ENCODE data around the gene OGG1.
"Not testable (repeated sequence)": the region's sequence is repeated elsewhere in the genome, so short reads cannot be mapped to it uniquely, and the experiment has no call there.

OGG1 gene

DNA sequence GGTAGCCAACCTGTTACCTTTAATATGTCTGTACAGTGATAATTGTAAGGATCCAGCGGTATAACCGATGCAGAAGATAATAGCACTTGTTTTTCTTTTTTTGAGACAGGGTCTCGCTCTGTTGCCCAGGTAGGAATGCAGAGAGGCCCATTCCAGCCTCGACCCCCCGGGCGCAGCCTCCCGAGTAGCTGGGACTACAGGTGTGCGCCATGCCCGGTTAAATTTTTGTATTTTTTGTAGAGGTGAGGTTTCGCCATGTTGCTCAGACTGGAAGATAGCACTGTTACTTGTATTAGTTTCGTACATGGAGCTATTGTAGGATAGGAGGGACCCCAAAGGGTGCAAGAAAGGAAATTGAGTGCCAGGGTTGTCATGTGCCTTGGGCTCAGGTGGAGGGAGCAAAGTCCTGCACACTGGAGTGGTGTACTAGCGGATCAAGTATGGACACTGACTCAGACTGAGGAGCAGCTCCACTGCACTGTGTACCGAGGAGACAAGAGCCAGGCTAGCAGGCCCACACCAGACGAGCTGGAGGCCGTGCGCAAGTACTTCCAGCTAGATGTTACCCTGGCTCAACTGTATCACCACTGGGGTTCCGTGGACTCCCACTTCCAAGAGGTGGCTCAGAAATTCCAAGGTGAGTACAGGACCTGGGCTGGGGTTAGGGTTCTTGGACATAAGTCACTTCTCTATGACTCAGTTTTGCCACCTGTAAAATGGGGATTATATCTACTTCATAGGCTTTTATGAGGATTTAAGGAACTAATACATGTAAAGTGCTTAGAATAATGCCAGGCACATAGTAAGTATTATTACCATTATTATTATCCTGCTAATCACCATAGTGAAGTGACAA is 1.0 kb downstream of the OGG1 start:
- DNase-seq (ENCODE audit: low read depth, low spot score): no peak

DNA sequence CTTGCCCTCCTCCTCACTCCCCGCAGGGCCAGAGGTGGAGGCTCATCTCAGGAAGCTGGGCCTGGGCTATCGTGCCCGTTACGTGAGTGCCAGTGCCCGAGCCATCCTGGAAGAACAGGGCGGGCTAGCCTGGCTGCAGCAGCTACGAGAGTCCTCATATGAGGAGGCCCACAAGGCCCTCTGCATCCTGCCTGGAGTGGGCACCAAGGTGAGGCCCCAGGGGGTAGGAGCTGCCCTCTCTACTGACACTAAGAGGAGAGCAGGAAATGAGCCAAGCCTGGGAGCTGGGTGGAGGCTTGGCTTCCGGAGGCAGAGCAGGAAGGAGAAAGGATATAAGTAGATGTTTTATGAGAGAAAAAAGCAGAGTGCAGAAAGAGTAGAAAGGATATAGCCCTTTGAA is 4.9 kb downstream of the OGG1 start:
- no peak overlapping the region for H3K4me3 ChIP-seq (ENCODE audit: low read length)
- DNase-seq (ENCODE audit: low read depth, low spot score): peak; percentile 44

More for the DNA sequence above, 1.0 kb downstream of the OGG1 start:
- H3K4me3 ChIP-seq (ENCODE audit: low read length): peak overlapping the region; percentile 88

DNA sequence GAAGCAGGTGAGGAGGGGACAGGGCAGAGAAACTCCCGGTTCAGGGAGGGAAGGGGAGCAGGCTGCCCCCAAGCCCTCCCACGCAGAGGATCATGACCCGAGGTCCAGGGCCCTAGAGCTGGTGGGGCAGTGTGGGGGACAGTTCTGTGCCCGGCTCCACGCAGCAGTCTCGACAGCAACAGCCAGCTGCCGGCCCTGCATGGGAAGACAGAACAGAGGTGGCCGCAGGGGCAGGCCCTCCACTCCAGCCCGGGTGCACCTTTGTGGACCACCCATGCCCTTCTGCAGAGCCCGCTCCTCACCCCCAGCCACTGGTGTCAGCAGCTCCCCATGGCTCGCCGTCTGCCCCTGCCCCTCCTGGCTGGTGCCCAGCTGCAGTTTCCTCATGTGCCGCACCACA is 7.7 kb downstream of the OGG1 start:
- DNase-seq (ENCODE audit: low read depth, low spot score): no peak
- no peak overlapping the region for H3K4me3 ChIP-seq (ENCODE audit: low read length)

DNA sequence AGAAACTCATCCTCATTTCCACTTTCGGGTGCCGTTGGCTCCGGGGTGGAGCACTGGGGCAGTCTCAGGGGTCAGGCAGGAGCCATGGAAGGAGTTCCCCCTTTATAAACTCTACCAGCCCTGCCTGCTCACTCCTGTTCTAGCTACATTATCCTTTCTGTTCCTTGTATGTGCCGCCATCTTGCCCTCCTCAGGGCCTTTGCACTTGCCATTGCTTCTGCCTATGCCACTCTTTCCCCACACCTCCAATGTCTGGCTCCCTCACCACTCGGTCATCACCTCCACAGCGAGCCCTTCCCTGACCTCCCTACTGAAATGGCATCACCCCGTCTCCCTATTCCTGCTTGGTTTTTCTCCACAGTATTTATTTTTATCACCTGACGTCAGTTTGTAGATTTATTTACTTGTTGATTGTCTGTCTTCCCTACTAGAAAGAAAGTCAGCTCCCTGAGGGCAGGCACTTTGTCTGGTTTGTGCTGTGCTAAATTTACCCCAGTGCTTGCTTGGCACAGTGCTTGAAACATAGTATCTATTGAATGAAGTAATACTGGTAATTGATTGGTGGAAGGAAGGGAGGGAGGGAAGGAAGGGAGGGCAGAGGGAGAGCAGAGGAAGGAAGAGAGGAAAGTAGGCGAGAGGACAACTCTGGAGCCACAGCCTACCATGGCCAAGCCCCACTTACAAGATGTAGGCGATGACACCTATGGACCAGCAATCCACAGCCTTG is 11.2 kb downstream of the OGG1 start:
- H3K4me3 ChIP-seq (ENCODE audit: low read length): no peak overlapping the region
- no peak for DNase-seq (ENCODE audit: low read depth, low spot score)

DNA sequence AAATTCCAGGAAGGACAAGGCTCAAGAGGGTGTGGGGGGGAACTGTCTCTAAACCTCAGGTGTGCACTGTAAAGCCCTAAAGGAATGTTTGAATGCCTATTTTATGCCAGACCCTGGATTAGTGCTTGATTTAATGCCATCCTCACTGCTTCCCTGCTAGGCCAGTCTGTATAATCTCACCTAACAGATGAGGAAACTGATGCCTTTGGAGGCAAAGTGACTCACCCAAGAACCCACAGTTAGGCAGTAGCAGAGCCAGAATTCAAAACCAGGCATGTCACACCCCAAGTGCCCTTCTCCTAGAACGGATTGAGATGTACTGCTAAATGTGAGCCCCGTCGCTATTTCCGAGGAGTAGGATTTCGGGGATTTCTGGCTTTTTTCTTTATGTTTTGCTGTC is 12.2 kb downstream of the OGG1 start:
- no peak for DNase-seq (ENCODE audit: low read depth, low spot score)
- H3K4me3 ChIP-seq (ENCODE audit: low read length): no peak overlapping the region

DNA sequence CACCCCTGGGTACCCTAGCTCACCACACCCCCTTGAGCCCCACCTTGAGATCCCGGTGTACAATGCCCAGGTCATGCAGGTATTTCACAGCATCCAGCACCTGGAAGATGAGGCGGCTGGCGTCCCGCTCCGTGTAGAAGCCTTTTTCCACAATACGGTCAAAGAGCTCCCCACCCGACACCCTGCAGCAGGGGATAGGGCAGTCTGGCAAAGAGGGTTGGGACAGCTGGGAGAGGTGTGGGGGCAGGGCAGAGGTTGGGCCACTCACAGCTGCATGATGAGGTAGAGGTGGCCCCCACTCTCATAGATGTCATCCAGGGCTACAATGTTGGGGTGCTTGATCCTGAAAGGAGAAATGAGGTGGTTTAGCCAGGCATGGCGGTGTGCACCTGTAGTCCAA is 13.1 kb downstream of the OGG1 start:
- no peak for DNase-seq (ENCODE audit: low read depth, low spot score)
- no peak overlapping the region for H3K4me3 ChIP-seq (ENCODE audit: low read length)

DNA sequence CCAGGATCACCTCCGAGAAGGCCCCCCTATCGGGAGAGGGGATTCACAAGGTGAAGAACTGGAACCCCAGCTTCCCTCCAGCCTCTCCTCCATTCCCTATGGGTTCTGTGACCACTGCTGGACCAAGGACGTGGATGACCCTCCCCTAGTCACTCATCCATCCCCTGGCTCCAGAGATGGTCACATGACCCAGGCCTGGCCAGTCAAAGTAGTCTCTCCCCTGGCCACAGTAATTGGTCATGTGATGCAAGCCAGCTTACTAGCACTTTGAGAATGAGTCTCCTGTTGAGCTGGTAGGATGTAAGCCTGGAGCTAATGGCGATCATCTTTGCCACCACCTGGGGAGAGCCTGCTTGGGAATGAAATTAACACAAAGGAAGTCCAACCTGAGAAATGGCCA is 16.1 kb downstream of the OGG1 start:
- no peak for DNase-seq (ENCODE audit: low read depth, low spot score)
- H3K4me3 ChIP-seq (ENCODE audit: low read length): no peak overlapping the region

DNA sequence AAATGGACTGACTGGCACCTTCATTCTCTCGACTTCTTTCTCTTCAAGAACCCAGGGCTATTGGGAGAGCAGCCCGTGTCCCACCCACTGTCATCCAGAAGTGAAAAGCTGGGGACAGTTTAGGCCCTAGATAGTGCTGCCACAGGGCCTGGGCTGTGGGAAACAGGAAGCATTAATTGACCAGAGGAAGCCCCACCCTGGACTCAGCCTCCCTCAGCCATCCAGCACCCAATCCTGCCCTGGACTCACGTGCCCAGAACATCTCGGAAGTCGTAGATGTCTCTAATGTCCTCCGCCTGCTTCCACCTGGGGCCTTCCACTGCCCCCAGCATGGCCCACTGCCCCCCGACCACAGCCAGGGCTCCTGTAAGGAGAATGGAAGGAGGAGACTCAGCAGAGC is 17.7 kb downstream of the OGG1 start:
- H3K4me3 ChIP-seq (ENCODE audit: low read length): no peak overlapping the region
- DNase-seq (ENCODE audit: low read depth, low spot score): no peak

DNA sequence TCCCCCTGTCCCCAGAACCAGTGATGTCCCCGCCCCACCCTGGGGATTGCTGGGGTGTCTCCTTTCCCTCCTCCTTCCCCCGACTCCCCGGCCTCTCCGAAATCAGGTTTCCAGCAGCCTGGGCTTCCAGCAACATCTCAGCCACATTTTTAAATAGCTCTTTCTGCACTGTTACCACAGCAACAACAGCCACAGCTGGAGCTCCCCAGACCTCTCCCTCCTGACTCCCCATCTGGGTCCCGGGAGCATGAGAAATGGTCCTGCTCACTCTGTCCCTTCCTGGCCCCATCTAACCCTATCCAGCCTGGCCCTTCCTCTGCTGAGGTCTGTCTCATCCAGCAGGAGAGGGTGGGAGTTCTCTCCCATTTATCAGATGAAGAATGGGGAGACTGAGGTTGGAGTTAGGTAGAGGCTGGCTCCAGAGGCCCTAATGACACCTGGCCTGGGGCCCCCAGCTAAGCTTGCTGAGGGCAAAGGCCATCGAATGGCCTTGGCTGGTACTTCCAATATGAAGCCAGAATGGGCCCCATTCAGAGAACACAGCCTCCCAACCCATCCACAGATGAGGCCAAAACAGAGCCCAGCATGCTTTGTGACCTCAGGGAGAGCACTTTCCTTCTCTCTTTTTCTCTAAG is 18.5 kb downstream of the OGG1 start:
- no peak overlapping the region for H3K4me3 ChIP-seq (ENCODE audit: low read length)
- no peak for DNase-seq (ENCODE audit: low read depth, low spot score)

DNA sequence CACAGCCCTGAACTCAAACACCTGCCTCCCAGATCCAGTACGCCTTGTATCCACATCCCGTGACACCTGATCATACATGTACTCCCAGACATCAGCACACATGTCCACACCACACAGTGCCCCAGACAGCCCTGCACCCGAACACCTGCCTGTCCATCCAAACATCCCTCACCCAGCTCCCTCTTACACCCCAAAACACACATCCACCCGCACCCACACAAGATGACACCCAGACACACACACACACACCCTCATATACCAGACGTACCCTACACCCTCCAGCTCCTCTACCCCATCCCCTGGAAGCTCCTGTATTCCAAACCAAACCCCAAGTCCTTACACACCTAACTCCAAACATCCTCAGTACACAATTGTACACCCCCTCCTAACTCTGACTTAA is 19.3 kb downstream of the OGG1 start:
- no peak for DNase-seq (ENCODE audit: low read depth, low spot score)
- H3K4me3 ChIP-seq (ENCODE audit: low read length): no peak overlapping the region

DNA sequence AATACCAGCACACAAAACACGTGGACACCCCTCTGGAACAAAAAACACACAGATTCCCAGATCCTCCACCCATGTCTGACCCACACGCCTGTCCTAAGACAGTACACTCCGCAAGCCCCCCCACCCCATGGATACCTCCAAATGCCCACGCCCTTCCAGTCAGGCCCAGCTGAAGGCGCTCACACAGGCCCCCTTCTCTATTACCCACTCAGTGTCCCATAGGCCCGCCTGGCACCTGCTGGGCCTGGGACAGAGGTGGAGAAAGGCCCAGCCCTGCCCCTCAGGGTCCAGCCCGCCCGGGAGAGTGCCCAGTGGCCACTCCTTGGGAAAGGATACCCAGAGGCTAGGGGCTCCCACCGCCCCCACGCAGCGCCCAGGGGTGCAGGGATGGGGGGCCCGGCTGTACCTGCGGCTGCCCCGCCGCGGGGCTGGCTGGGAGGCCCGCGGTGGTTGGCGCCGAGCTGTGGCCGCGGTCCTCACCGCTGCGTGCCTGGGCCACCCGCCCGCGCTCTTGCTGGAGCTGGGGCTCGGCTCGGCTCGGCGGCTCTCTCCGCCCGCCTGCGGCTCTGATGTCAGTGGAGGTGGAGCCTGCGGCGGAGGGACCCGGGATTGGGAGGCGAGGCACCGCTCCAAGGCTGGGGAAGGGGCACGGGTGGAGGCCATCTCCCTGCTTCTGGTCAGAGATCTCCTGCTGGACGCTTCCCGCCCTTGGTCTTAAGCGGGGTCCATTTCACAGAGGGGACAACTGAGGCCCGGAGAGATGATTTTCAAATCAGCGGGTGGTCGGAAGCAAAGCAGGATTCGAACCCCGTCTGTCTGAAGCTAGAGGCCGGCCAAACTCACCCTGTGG is 19.9 kb downstream of the OGG1 start, which contains the start of gene CAMK1:
Gene CAMK1, minus strand, starts transcription at position 522 of the 850 bp plus-strand sequence. CDS start 2,198 bp downstream, outside the sequence.
- H3K4me3 ChIP-seq (ENCODE audit: low read length): no peak within 1 kb of the TSS
- no peak for DNase-seq (ENCODE audit: low read depth, low spot score)

DNA sequence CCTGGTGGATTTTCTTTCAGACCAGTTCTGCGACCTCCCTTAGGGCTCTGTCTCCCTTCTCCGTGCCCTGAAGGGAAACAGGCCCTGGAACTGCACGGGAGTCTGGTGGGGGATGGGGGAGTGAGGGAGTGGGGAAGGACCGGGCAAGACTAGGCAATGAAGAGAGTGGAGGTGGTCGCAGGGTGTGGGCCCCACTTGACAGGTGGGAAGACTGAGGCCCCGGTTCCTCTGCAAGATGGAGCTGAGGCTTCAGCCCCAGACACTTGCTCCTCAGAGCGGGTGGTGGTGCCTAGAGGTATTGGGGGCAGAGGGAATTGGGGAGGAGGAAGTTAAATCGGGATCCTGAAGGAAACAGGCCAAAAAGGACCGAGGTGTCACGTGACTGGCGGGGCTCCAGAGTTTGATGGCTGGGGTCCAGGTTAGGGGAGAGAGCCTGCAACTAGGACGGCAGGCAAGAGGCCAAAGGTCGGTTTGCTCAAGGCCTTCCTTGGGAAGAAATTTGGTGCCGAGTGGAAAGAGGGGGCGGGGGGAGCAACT is 20.6 kb downstream of the OGG1 start:
- DNase-seq (ENCODE audit: low read depth, low spot score): no peak
- H3K4me3 ChIP-seq (ENCODE audit: low read length): no peak overlapping the region

DNA sequence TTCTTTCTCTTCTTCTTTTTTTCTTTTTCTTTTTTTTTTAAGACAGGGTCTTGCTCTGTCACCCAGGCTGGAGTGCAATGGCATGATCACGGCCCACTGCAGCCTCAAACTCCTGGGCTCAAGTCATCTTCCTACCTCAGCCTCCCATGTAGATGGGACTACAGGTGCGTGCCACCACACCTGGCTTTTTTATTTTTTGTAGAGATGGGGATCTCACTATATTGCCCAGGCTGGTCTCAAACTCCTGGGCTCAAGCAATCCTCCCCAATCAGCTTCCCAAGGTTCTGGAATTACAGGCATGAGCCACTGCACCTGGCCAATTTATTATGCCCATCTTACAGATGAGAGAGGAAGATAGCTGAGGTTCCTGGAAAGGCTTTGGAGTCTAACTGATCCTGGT is 21.3 kb downstream of the OGG1 start:
- not testable (repeated sequence) for DNase-seq (ENCODE audit: low read depth, low spot score)

DNA sequence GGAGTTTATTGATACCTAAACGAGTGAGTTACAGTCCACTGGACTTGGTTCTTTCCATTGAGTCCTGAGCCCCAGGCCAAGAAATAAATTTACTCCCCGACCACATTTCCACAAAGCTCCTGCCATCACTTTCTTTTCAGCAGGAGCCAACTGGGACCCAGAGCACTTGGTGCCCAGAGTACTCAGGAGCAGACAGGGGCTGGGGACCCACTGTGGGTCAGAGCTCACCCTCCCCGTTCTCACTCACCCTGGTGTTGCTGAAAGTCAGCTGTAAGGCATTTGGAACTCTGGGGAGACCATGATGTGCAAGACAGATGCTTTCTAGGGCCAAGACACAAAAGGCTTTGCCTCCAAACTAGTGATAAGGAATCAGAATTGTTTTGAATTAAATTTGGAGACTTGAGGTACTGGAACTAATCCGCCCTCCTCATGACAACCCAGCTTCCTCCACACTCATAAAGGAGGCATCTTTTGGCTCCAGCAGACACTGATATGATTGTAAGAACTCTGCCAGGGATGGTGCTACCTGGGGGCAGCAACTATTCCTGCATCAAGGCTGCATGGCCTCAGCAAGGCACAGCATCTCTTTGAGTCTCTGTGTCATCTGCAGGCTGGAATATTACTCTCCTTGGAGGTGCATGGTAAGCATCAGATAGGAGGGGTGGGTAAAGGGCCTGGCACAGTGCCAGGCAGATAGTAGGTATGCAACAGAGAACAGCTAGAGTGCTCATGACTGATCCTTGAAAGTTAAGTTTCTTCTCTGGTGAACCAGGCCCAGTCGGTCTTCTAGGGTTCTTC is 27.3 kb downstream of the OGG1 start:
- DNase-seq (ENCODE audit: low read depth, low spot score): no peak
- no peak overlapping the region for H3K4me3 ChIP-seq (ENCODE audit: low read length)

More for the DNA sequence above, 21.3 kb downstream of the OGG1 start:
- not testable (repeated sequence) for H3K4me3 ChIP-seq (ENCODE audit: low read length)

DNA sequence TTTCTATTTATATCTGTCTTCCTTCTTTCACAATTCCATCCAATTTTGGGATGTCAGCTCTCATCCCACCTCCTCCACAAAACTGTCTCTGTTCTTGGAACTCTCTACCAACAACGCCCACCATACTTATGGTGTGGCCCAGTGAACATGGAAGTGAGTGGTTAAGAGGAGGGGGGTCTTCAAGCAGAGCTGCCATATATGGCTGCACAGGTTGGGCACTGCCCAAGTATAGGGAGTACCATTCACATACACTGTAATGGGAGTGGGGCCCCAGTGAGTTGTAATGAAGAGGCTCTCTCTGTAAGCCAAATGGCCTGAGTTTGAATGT is 27.9 kb downstream of the OGG1 start:
- no peak overlapping the region for H3K4me3 ChIP-seq (ENCODE audit: low read length)
- no peak for DNase-seq (ENCODE audit: low read depth, low spot score)

DNA sequence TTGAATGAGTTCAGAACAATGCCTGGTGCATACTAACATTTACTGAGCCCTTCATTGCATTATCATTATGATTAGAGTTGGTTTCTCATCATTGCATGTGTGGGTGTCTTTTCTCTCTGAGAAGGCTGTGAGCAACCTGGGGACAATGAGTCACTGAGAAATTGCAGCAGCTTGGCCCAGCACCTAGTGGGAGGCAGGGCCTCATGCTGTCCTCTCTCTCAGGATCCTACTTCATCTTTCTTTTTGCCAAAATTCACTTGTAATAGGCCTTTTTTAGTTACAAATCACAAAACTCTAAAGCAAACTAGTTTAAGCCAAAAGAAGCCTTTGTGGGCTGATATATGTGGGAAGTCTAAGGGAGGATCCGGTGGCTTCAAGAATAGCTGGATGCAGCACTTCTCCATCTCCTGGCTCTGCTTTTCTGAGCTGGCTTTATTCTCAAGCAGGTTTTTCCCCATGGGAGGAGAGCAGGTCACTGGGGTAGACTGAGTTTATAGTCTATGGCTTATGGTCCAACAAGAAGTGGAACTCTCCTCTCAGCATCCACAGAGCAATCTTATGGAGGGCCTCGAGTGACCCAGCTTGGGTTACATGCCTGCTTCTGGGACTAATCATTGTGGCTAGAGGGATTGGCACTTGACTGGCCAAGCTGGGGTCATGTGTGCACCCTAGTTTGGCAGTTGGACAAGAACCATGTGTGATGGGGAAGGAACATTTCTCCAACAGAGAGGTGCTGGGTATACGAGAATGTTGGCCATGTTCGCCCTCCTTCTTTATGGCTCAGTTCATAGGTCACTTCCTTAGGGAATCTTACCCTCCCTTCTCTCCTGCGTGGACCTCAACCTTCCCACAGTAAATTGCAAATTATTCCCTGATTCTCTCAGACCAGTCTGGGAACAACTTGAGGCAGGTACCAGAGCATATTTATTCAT is 28.7 kb downstream of the OGG1 start:
- no peak for DNase-seq (ENCODE audit: low read depth, low spot score)
- H3K4me3 ChIP-seq (ENCODE audit: low read length): no peak overlapping the region

DNA sequence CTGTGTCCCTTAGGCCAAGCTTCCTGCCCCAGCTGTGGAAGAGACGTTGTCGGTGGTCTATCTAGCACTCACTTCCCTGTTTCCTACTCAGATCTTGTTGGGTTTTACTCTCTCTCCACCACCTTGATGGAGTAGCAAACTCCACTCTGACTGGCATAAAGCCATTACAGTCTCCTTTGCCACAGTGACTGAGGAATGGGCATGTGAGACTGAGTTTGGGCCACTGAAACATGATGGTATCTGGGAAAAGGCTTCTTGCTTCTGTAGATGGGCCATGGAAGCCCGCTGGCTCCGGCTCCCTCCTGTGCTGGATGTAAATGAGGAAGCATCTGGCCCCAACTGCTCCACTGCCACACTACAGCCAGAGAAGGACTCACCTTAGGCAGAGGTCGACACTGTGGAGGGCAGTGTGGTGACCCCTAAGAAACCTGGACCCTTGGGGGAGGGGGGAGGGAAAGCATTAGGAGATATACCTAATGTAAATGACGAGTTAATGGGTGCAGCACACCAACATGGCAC is 29.4 kb downstream of the OGG1 start:
- no peak overlapping the region for H3K4me3 ChIP-seq (ENCODE audit: low read length)
- DNase-seq (ENCODE audit: low read depth, low spot score): no peak
